SK-N-SH treated with all-trans-retinoic acid at 6 μM for 48 hours (cell line): Measurements from ENCODE around the gene CNTN1.

Experiments
- ATAC-seq: fragments of 200-7000 bp; cut with Tn5 transposase; 3 replicates; pipeline ENCODE4 v1.9.1; 2020; ENCODE audit warnings: mild to moderate bottlenecking, moderate library complexity
- ARNTL ChIP-seq: fragments of 450-650 bp; formaldehyde crosslinking; IDR thresholded peaks from 2 replicates; pipeline ENCODE4 v1.5.0; 2020; ENCODE audit warnings: low read depth, mild to moderate bottlenecking, moderate library complexity, borderline replicate concordance
- BACH2 ChIP-seq: fragments of 250-450 bp; sonication (Bioruptor Pico); IDR thresholded peaks from 2 replicates; pipeline ENCODE4 v1.9.0; 2021; ENCODE audit warnings: mild to moderate bottlenecking, borderline replicate concordance
- CREB5 ChIP-seq: fragments of 250-450 bp; sonication (Bioruptor Pico); IDR thresholded peaks from 2 replicates; pipeline ENCODE4 v1.5.1; 2020; ENCODE audit warnings: low read depth, mild to moderate bottlenecking, moderate library complexity
- CSRNP3 ChIP-seq: fragments of 250-450 bp; sonication (Bioruptor Pico); IDR thresholded peaks from 2 replicates; pipeline ENCODE4 v1.5.1; 2021; ENCODE audit warnings: mild to moderate bottlenecking, moderate library complexity
- GLIS3 ChIP-seq: fragments of 250-450 bp; sonication (Bioruptor Pico); IDR thresholded peaks from 2 replicates; pipeline ENCODE4 v1.5.0; 2020; ENCODE audit warnings: mild to moderate bottlenecking, moderate library complexity
- ISL1 ChIP-seq: fragments of 250-450 bp; sonication (Bioruptor Pico); IDR thresholded peaks from 2 replicates; pipeline ENCODE4 v2.1.2; 2022; ENCODE audit warnings: mild to moderate bottlenecking, moderate library complexity
- OSR1 ChIP-seq: fragments of 250-450 bp; sonication (Bioruptor Pico); IDR thresholded peaks from 2 replicates; pipeline ENCODE4 v1.8.0; 2022; ENCODE audit warnings: moderate library complexity, mild to moderate bottlenecking, inconsistent platforms
- PATZ1 ChIP-seq: fragments of 250-450 bp; sonication (Bioruptor Pico); IDR thresholded peaks from 2 replicates; pipeline ENCODE4 v1.8.0; 2020; ENCODE audit warnings: mild to moderate bottlenecking, moderate library complexity, borderline replicate concordance
- POU6F1 ChIP-seq: fragments of 250-450 bp; sonication (Bioruptor Pico); IDR thresholded peaks from 2 replicates; pipeline ENCODE4 v1.8.0; 2021; ENCODE audit warnings: low read depth, mild to moderate bottlenecking, moderate library complexity, borderline replicate concordance
- PPARA ChIP-seq: fragments of 250-450 bp; sonication (Bioruptor Pico); IDR thresholded peaks from 2 replicates; pipeline ENCODE4 v1.5.0; 2020; ENCODE audit warnings: mild to moderate bottlenecking, borderline replicate concordance
- RARB ChIP-seq: fragments of 250-450 bp; sonication (Bioruptor Pico); IDR thresholded peaks from 2 replicates; pipeline ENCODE4 v1.8.0; 2021; ENCODE audit warnings: mild to moderate bottlenecking, moderate library complexity
- SNAI2 ChIP-seq: fragments of 250-450 bp; sonication (Bioruptor Pico); IDR thresholded peaks from 2 replicates; pipeline ENCODE4 v1.5.0; 2020; ENCODE audit warnings: mild to moderate bottlenecking, moderate library complexity
- TCF4 ChIP-seq: fragments of 250-450 bp; sonication (Bioruptor Pico); IDR thresholded peaks from 2 replicates; pipeline ENCODE4 v1.8.0; 2021; ENCODE audit warnings: mild to moderate bottlenecking, moderate library complexity, borderline replicate concordance
- TOX ChIP-seq: fragments of 250-450 bp; sonication (Bioruptor Pico); IDR thresholded peaks from 2 replicates; pipeline ENCODE4 v1.8.0; 2021; ENCODE audit warnings: mild to moderate bottlenecking, moderate library complexity, borderline replicate concordance
- TSHZ2 ChIP-seq: fragments of 250-450 bp; sonication (Bioruptor Pico); IDR thresholded peaks from 2 replicates; pipeline ENCODE4 v1.5.0; 2020; ENCODE audit warnings: mild to moderate bottlenecking, moderate library complexity
- ZC3H10 ChIP-seq: fragments of 250-450 bp; sonication (Bioruptor Pico); IDR thresholded peaks from 2 replicates; pipeline ENCODE4 v1.5.1; 2021; ENCODE audit warnings: mild to moderate bottlenecking, moderate library complexity
- ZFP30 ChIP-seq: fragments of 450-650 bp; formaldehyde crosslinking; IDR thresholded peaks from 2 replicates; pipeline ENCODE4 v1.5.0; 2022; ENCODE audit warnings: mild to moderate bottlenecking, moderate library complexity
- ZNF565 ChIP-seq: fragments of 450-650 bp; formaldehyde crosslinking; conservative IDR thresholded peaks from 2 replicates; pipeline ENCODE4 v1.5.0; 2020; ENCODE audit warnings: low read depth, mild to moderate bottlenecking, moderate library complexity
- ZNF70 ChIP-seq: fragments of 450-650 bp; formaldehyde crosslinking; IDR thresholded peaks from 2 replicates; pipeline ENCODE4 v1.5.0; 2020; ENCODE audit warnings: mild to moderate bottlenecking, moderate library complexity
- ZNF8 ChIP-seq: fragments of 450-650 bp; formaldehyde crosslinking; IDR thresholded peaks from 2 replicates; pipeline ENCODE4 v1.5.0; 2020; ENCODE audit warnings: mild to moderate bottlenecking, moderate library complexity

CNTN1 gene

GRCh38 chr12:40711121-40711520, 18.9 kb downstream of the CNTN1 start (continued):
- no peak for TF ChIP-seq PATZ1 (CRISPR knock-in tag)
- no peak for TF ChIP-seq ARNTL (CRISPR knock-in tag)
- no peak for TF ChIP-seq ISL1 (CRISPR knock-in tag)
- no peak for TF ChIP-seq ZC3H10 (CRISPR knock-in tag)
- TF ChIP-seq SNAI2 (CRISPR knock-in tag), result no peak

- no peak for TF ChIP-seq TOX (CRISPR knock-in tag)
- no peak for TF ChIP-seq SNAI2 (CRISPR knock-in tag)
- TF ChIP-seq RARB (CRISPR knock-in tag), result no peak
- TF ChIP-seq ZNF70, result no peak
- no peak for TF ChIP-seq PPARA (CRISPR knock-in tag)
- no peak for TF ChIP-seq ARNTL (CRISPR knock-in tag)
- no peak for TF ChIP-seq TSHZ2
- TF ChIP-seq ZFP30 (CRISPR knock-in tag), result no peak
- no peak for TF ChIP-seq TCF4
- TF ChIP-seq BACH2 (CRISPR knock-in tag), result no peak
- no peak for TF ChIP-seq CSRNP3
- no peak for TF ChIP-seq CREB5
- TF ChIP-seq ZNF565 (CRISPR knock-in tag), result no peak
- TF ChIP-seq, all 23 proteins: peak for 0
Observed at GRCh38 chr12:40714636-40715035, 22.4 kb downstream of the CNTN1 start.

GRCh38 chr12:40716037-40716436, 23.8 kb downstream of the CNTN1 start:
- ATAC-seq, result no peak
- TF ChIP-seq OSR1 (CRISPR knock-in tag) (no peak), PATZ1 (CRISPR knock-in tag) (no peak), BACH2 (CRISPR knock-in tag) (no peak), ZNF8 (CRISPR knock-in tag) (no peak), ZC3H10 (CRISPR knock-in tag) (no peak), ISL1 (CRISPR knock-in tag) (no peak), ARNTL (CRISPR knock-in tag) (no peak), CREB5 (no peak), GLIS3 (CRISPR knock-in tag) (no peak), TOX (CRISPR knock-in tag) (no peak), SNAI2 (CRISPR knock-in tag) (no peak), PPARA (CRISPR knock-in tag) (no peak), ZNF70 (no peak), POU6F1 (CRISPR knock-in tag) (no peak), RARB (CRISPR knock-in tag) (no peak), TSHZ2 (no peak)

More at GRCh38 chr12:40714636-40715035, 22.4 kb downstream of the CNTN1 start:
- ATAC-seq, result no peak
